GM11168 (cell line): ENCODE results near the gene GPR17.

Experiments
- in situ Hi-C: fragments of 300-500 bp; cut with MboI; formaldehyde crosslinking; loops from one replicate; pipeline ENCODE4 v1.12.0; 2022; ENCODE audit warnings: low sequenced_read_pairs; ENCODE audit not compliant: unreplicated experiment

The GPR17 gene

DNA sequence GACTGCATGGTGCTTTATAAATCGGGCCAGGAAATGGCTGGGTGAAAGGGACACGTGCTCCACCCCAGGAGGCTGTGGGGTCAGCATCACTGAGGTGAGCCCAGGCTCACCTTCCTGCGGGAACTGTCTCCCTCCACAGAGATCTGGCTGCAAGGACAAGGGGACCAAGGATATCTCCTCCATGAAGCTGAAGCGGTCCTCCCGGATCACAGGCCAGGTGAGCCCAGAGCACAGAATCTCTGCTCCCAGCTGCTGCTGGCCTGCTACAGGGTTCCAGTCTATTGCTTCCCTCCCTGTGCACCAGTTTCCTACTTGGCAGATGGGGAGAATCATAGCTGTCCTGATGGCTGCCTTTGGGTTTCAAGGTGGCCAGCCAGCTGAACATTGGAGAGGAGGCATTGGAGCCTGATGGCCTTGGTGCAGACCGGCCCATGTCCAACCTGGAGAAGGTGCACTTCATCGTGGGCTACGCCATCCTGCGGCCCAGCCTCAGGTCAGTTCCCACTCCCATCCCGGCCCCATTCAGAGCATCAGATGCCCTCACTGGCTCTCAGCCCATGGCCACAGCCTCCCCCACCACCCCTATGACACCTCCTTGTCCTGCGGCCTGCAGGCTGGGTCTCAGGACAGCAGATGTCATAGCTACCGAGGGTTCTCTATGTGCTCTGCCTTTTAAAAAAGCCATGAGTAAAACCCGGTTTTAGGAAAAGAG, 33.7 kb upstream of the GPR17 start:
- in situ Hi-C loops, result no loop called here

DNA sequence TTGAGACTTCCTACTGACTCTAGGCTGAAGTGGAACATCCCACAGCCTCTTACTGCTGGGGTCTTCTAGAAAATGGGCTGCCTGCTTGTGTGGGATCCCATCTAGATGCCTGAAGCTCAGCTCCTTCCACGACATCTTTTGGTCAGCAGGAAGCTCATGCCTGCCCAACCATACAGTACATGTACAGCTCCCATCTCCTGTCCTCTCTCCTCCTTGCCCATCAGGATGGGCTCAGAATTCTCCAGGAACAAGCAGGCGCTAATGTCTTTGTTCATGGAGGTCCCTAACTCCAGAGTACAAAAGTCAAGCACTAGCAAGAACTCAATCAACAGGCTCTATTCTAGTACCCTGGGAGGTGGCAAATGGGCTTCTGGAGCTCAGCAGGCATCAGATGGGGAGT, 31.7 kb upstream of the GPR17 start:
- in situ Hi-C loops, result no loop called here

DNA sequence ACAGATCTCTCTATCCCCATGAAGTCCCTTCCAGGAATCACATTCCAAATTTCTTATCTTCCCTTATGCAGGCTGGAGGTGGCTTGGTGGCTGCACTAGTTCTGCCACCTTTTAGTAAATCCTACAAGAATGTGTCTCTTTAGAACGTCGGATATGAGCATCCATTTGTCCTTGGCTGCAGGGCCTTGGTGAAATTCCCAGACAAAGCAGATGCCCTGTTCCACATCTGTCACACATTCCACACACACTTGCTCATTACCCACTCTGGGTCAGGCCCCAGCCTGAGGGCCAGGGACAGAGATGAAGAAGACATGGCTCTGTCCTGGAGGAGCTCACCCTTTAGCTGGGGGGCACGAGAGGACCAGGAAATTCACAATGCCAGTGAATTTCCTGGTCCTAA, 31.2 kb upstream of the GPR17 start:
- in situ Hi-C loops, result no loop called here

DNA sequence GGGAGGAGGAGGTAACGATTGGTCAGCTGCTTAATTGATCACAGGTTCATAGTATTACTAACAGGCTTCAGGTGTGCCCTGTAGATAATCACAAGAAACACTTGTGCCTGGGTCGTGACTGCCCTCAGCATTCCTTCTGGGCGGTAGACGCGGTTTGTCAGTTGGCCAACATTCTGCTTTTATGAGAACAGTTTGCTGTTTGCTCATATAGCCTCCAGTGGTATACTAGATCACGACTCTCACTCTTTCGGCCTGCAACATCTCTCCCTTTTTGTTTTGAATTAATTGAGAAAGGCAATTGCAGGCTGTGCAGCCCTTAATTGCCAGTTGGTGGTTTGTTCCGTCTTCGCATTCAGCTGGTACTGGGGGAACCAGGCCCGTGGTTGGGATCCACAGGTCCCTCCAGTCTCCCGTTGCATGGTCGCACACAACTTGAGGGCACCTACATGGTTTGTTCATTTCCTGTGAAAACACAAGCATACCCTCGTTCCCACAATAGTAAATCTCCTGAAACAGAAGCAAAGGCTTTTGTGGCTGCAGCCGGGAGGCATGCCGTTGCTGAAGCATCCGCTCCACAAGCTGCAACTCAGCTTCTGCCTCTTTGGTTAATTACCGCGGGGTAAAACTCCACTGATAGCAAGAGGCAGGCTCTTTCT, 30.3 kb upstream of the GPR17 start:
- in situ Hi-C loops, result no loop called here

DNA sequence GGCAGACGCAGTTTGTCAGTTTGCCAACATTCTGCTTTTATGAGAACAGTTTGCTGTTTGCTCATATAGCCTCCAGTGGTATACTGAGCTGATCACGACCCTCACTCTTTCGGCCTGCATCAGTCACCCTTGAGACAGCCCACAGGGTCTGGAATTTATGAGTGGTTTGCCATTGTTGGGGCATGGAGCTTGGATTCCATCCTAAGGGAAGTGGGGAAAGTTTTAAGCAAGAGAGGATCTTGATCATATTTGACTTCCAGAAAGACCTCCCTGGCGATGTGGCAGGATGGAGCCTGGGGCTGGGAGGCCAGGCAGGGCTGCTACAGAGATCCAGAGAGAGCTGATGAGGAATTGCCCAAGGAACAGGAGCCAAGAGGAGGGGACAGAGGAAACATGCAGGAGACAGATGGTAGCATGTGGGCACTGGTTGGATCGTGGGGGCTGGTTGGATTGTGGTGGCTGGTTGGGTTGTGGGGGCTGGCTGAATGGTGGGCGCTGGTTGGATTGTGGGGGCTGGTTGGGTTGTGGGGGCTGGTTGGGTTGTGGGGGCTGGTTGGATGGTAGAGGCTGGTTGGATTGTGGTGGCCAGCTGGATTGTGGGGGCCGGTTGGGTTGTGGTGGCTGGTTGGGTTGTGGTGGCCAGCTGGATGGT, 27.3 kb upstream of the GPR17 start:
- in situ Hi-C loops, result no loop called here

DNA sequence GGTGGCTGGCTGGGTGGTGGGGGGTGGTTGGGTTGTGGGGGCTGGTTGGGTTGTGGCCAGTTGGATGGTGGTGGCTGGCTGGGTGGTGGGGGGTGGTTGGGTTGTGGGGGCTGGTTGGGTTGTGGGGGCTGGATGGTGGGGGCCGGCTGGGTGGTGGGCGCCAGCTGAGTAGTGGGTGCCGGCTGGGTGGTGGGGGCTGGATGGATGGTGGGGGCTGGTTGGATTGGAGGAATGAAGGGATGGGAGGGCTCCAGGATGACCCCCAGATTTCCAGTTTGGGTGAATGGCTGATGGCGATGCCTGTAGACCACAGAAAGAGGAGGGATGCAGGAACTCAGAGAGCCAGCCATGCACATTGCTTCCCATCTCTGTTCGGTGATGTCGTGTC, 26.8 kb upstream of the GPR17 start:
- in situ Hi-C loops, result no loop called here

DNA sequence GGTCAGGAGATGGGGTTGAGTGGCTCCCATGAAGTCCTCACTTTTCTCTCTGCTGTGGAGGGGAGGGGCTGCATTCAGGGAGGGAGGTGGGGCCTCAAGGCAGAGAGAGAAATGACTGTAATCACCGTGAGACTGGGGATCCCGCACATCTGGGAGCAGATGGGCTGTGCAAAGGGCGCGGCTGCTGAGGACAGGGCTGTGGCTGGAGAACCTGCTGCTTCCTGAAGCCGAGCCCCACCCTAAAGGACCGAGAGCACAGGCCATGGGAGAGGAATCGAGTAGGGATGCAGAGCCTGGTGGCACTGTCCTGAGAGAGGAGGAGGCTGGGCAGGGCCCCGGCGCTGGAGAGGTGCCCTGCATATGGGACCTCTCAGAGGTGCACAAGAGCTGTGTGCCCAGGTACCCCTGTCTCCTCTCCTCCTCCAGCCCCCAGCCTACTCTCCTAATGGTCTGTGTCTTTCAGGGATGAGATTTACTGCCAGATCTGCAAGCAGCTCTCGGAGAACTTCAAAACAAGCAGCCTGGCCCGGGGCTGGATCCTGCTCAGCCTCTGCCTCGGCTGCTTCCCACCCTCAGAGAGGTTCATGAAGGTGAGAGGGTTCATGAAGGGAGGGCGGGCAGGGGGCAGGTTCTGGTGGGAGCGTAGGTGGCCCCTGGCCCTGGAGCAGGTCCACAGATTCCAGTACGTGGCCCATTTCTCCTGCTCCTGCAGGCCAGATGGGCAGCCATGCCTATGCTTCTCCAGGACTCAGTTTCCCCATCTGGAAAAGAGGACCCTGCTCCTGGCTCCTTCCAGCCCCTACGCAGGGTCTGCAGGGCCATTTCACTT, 25.9 kb upstream of the GPR17 start:
- in situ Hi-C loops, result no loop called here

DNA sequence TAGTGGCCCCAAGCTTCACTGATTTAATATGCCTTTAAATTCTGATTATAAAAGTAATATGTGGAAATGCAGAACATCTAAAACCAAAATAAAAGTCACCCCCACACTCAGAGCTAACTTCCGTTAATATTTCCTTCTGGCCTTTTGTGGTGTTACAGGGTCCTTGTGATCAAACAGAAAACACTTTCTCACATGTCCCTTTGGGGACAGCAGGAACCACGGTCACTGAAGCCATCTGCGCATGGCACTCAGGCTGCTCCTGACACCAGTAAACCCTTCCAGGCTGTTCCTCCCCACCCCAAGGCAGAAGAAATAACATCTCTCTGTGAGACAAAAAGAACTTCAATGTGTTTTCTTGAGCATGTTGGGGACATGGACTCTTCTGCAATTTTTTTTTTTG, 25.1 kb upstream of the GPR17 start:
- in situ Hi-C loops, result no loop called here

DNA sequence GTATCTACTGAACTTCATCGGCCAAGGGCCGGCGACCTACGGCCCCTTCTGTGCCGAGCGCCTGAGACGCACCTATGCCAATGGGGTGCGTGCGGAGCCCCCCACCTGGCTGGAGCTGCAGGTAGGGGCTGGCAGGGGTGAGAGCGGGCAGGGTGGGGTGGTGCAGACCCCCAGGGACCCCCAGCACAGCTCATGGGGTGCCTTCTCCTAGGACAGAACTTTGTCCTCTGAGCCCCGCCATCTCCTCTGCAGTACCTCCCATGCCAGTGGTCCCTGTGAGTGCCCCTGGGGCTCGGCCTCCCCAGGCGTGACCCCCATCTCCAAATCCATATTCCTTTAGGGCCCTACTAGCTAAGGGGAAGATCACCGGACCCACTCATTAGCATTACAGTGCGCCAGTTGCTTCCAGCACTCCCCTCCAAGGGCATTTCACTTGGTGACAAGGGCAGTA, 23.9 kb upstream of the GPR17 start:
- in situ Hi-C loops, result no loop called here

DNA sequence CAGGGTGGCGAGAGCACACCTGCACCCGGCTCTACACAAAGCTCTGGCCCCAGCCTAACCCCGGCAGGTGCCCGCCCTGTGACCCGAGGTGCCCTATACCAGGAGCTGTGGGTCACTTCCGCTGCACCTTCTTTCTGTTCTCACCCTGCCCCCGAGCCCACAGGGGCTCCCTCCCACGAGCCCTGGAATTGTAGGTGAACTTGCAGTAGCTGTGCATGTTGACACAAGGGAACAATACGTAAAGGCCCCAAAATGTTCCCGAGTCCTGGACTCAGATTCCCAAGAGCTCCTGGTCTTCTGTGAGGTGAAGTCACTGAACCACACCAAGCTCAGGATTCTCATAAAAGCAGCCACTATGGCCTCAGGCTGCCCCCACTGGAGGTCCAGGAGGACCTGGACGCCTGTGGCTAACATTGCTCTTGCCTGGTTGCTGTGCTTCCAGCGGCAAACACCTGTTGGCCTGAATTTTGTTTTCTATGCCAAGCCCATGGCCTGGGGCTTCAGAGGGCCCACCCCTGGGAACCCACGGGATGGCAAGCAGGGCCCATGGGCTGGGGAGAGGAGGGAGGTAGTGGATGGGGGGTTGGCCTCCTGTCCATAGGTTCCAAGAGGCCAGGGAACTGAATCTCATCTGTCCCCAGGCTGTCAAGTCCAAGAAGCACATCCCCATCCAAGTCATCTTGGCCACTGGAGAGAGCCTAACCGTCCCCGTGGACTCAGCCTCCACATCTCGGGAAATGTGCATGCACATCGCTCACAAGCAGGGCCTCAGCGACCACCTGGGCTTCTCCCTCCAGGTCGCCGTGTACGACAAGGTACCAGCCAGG, 23.2 kb upstream of the GPR17 start:
- in situ Hi-C loops, result no loop called here

DNA sequence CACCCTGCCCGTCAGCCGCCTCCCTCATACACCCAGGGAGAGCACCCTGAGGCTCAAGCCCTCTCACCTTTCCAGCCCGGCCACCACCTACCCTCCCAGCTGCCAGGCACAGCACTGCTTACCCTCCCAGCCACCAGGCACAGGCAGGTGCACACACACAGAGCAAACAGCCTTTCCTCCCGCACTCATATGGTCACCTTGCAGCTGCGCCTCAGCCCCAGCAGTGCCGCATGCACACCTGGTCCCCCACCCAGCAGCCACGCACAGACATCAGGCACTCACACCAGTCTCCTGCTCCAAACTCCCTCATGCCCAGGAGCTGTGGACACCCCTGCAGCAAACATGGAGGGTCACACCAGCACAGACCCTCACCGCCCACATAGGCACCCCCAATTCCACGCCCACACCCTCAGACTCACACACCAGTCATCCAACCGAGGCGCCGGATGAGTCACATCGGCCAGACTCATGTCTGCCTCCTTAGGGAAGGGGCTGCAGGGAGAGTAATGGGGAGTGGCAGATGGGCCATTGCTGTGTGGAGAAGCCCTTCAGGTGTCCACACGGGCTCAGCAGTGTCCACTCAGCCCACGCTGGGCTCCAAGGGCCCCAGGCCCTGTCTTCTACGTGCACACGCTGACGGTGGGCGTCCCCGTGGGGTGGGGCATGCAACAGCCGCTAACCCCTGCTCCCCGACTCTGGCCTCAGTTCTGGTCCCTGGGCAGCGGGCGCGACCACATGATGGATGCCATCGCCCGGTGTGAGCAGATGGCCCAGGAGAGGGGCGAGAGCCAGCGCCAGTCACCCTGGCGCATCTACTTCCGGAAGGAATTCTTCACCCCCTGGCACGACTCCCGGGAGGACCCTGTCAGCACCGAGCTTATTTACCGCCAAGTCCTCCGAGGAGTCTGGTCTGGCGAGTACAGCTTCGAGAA, 22.3 kb upstream of the GPR17 start:
- in situ Hi-C loops, result no loop called here

DNA sequence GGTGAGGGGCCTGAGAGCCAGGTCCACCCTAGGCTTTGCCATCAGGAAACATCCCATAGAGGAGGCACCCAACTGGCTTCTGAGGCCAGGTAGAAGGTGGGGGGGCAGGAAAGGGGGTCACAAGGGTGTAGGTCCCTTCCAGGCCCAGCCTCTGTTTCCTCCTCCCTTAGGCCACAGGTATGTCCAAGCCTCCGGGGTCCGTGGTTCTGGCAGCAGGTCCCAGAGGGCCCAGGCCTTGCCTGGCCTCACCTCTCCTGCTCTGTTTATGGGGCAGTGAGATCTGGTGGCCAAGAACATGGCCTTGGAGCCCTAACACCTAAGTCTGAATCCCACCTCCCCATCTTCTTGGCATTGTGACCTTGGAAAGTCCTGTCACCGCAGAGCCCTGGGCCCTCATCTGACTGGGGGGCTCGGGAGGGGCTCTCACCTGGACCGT, 21.6 kb upstream of the GPR17 start:
- in situ Hi-C loops, result no loop called here

DNA sequence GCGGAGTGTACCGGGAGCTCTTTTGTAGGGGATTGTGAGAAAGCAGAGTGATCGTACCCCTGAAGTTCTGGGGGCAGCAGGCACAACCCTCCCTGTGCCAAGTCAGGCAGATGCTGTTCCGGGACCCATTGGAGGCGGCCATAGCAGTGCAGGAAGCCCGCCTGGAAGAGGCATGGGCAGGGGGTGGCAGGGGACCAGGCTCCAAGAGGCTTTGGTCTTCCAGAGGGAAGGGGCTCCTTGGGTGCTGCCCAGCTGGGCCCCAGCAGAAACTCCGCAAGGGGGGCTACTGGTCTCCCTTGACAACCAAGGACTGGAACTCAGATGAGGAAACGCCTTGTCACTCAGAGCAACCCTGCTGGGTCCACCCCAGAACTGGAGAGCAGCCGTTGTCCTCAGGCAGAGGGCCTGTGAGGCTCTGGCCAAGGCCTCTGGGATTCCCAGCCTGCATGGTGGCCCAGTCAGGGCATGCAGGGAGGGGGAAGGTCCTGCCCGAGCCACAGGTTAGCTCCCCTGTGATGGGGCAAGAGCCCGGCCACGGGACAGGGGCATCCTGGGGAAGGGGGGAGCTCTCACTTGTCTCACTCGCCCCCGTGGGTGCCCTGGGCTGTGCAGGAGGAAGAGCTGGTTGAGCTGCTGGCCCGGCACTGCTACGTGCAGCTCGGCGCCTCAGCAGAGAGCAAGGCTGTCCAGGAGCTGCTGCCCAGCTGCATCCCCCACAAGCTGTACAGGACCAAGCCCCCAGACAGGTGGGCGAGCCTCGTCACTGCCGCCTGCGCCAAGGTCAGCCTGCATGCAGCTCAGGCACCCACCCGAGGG, 21.0 kb upstream of the GPR17 start:
- in situ Hi-C loops, result no loop called here

DNA sequence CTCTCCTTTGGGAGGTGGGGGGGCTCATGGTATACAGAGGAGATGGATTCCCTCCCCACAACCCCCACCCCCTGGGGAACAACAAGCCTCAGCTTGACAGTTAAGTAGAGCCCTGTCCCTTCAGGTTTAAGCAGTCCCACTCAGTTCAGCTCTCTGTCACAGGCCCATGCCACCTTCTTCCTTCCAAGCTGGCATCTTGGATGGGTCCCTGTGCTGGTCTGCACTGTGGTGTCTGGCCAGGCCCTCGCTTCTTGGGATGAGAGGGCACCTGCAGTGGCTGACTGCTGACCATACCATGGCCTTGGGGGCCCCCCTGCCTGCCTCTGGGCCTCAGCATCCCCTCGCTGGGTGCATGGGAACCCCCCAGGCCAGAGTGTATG, 20.4 kb upstream of the GPR17 start:
- in situ Hi-C loops, result no loop called here

DNA sequence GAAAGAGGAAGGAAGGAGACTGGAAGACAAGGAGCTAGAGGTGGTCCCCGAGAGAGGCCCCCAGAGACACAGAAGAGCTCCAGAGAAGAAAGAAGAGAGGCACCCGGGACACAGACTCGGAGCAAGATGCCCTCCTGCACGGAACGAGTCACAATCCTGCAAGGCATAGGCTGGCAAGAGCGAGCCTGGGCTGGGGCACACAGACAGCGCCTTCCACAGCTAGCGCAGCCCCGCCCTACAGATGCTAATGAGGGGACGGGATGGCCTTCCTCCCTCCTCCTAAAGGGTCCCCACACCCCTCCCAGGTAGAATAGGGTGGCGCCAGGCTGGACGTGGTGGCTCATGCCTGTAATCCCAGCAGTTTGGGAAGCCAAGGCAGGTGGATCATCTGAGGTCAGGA, 19.8 kb upstream of the GPR17 start:
- in situ Hi-C loops, result no loop called here

DNA sequence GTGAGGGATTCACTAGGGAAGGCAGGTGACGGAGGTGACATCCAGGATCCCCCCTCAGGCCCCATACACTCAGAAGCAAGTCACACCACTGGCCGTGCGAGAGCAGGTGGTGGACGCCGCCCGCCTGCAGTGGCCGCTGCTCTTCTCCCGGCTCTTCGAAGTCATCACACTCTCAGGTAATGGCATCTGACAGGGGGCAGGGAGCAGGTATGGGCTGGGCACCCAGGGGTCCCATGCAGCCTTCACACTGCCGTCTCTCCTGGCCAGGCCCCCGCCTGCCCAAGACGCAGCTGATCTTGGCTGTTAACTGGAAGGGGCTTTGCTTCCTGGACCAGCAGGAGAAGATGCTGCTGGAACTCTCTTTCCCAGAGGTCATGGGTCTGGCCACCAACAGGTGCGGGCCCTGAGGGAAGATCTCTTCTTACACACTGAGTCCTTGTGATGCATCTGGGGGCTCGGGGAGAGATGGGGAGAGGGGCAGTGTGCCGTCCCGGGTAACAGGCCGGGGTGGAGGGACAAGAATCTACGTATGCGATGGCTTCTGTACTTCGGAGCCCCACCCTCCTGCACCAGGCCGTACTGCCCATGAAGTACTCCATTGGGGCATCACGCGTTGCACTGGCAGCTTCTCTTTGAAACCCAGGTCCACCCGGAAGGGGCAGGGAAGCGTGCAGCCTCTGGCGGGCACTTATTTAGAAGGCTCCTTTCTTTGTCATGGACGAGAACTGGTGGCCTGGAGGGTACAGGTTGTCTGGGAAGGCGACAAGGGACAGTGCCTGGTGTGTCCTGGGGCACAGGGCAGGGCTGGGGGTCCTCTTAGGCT, 18.8 kb upstream of the GPR17 start:
- in situ Hi-C loops, result no loop called here
